GM10248 (cell line): ENCODE data around the gene L3MBTL3.

Source experiments
- CTCF ChIA-PET: fragments of 300-600 bp; sonication (Branson Sonifier 250); formaldehyde crosslinking; extraction: SDS; loops from one replicate; lab custom pipeline; 2021; ENCODE audit warnings: antibody characterized with exemption; lab: Yijun Ruan, JAX
- POLR2A ChIA-PET: fragments of 350-650 bp; sonication (Branson Sonifier 250); formaldehyde crosslinking; extraction: SDS; loops from one replicate; lab custom pipeline; 2020; ENCODE audit warnings: antibody characterized with exemption; lab: Yijun Ruan, JAX
- DNase-seq: peaks from one replicate; pipeline ENCODE4 v3.0.0; 2012; ENCODE audit errors: extremely low spot score
- CTCF ChIP-seq: IDR thresholded peaks from 2 replicates; pipeline ENCODE4 v1.5.1; 2012; ENCODE audit warnings: mild to moderate bottlenecking, low read depth; ENCODE audit errors: extremely low read depth, missing control alignments, control extremely low read depth

Gene L3MBTL3

GRCh38 chr6:130158056-130158455, 139.7 kb downstream of the L3MBTL3 start:
- POLR2A ChIA-PET: no interaction called here
- CTCF ChIA-PET: no interaction called here
- no peak for DNase-seq
- no peak for TF ChIP-seq CTCF

- TF ChIP-seq CTCF: no peak
- ChIA-PET POLR2A (no interaction called here), CTCF (no interaction called here)
- no peak for DNase-seq
These were observed 140.2 kb downstream of the L3MBTL3 start for GRCh38 chr6:130158548-130158947.

- ChIA-PET POLR2A (no interaction called here), CTCF (interaction anchor here (1.4 kb wide), 1 partner anchor 16 kb away, joined by 3 read pairs; no protein-coding TSS in a partner anchor)
- no peak for DNase-seq
- no peak for TF ChIP-seq CTCF
These were observed 141.6 kb downstream of the L3MBTL3 start for GRCh38 chr6:130159956-130160355.

- ChIA-PET POLR2A (no interaction called here), CTCF (interaction anchor here (1.6 to 2.1 kb wide), 2 partner anchors 12 to 15 kb away, joined by 3 to 7 read pairs; no protein-coding TSS in a partner anchor)
- no peak for DNase-seq
- TF ChIP-seq CTCF: no peak
These were observed 143.5 kb downstream of the L3MBTL3 start for GRCh38 chr6:130161683-130162404.

GRCh38 chr6:130162421-130162820, 144.0 kb downstream of the L3MBTL3 start:
- no peak for DNase-seq
- ChIA-PET POLR2A (no interaction called here), CTCF (interaction anchor here (1.6 to 2.1 kb wide), 2 partner anchors 13 to 14 kb away, joined by 3 to 7 read pairs; no protein-coding TSS in a partner anchor)
- no peak for TF ChIP-seq CTCF

- POLR2A ChIA-PET: no interaction called here
- CTCF ChIA-PET: interaction anchor here (1.6 to 2.1 kb wide), 2 partner anchors 14 kb away, joined by 3 to 7 read pairs; no protein-coding TSS in a partner anchor
- TF ChIP-seq CTCF: no peak
- DNase-seq: no peak
These were observed 144.9 kb downstream of the L3MBTL3 start for GRCh38 chr6:130163266-130163665.

GRCh38 chr6:130164251-130164650, 145.9 kb downstream of the L3MBTL3 start:
- DNase-seq: no peak
- TF ChIP-seq CTCF: no peak
- ChIA-PET POLR2A (no interaction called here), CTCF (no interaction called here)
